Prostate gland (tissue), 2 donors: ENCODE results near the gene ATF1. TPM values are rescaled to one million over a fixed set of nuclear protein-coding genes. Genes with fewer than 3 reads are reported as not detected.

Experiments
- DNase-seq: peaks from one replicate; pipeline ENCODE4 v3.0.0-alpha.2; 2019; ENCODE audit warnings: low spot score
- H3K27ac ChIP-seq, 2 donors: fragments of 200-600 bp; sonication (generic); 2 replicates each; pipeline ENCODE4 v1.5.1; 2017 to 2019
- H3K27me3 ChIP-seq: fragments of 200-600 bp; sonication (generic); replicated peaks from 2 replicates; pipeline ENCODE4 v1.5.1; 2019; ENCODE audit not compliant: insufficient read depth
- H3K36me3 ChIP-seq, 2 donors: fragments of 200-600 bp; sonication (generic); 1 replicate in 1 of 2; 2 replicates in 1 of 2; pipeline versions ENCODE4 v1.5.1 to v1.8.1; 2017 to 2019
- H3K4me1 ChIP-seq: fragments of 200-600 bp; sonication (generic); replicated peaks from 2 replicates; pipeline ENCODE4 v1.5.1; 2019
- H3K4me3 ChIP-seq, 2 donors: fragments of 200-600 bp; sonication (generic); 2 replicates each; pipeline ENCODE4 v1.5.1; 2017 to 2019
- H3K9me3 ChIP-seq: fragments of 200-600 bp; sonication (generic); 2 replicates; pipeline ENCODE4 v1.5.1; 2017
- CTCF ChIP-seq, 4 experiments: fragments of 200-600 bp in 2 of 4; fragments of 450-650 bp in 2 of 4; sonication (generic) in 2 of 4; IDR thresholded peaks; 1 replicate in 3 of 4; 2 replicates in 1 of 4; pipeline ENCODE4 v1.5.1; 2016 to 2019; ENCODE audit warnings: antibody characterized with exemption in 4 of 4, mild to moderate bottlenecking in 2 of 4, moderate library complexity in 2 of 4
- POLR2A ChIP-seq: fragments of 450-650 bp; IDR thresholded peaks from one replicate; pipeline ENCODE4 v1.6.1; 2016; ENCODE audit warnings: antibody characterized with exemption, mild to moderate bottlenecking
- POLR2AphosphoS5 ChIP-seq: sonication (generic); formaldehyde crosslinking; IDR thresholded peaks from one replicate; pipeline ENCODE4 v1.6.1; 2017; ENCODE audit warnings: antibody characterized with exemption
- WGBS: methylation state at CpG from one replicate; pipeline ENCODE4 v1.1.5; 2018; 5-methylcytosine and 5-hydroxymethylcytosine counted together
- intact Hi-C: fragments of 100-400 bp; cut with DNase I; formaldehyde crosslinking; loops from one replicate; pipeline ENCODE4 v1.14.2; 2022
- total RNA-seq, 2 donors: library from RNA; depleted of rRNA; stranded (reverse); fragments of >200 nt; gene quantifications; one replicate each; pipeline ENCODE4 v1.1.0, GENCODE V29; 2016

Gene ATF1
- total RNA-seq, 2 donors from 2014 or later: 20.2 to 27.4 TPM

- no peak overlapping the region for H3K4me3 ChIP-seq
- intact Hi-C loops: no loop called here
- H3K27ac ChIP-seq: no peak overlapping the region
- WGBS: 98% methylated on average over 2 of the region's 2 CpGs
- no peak for DNase-seq
- no peaks in the 10 kb centered on the region for H3K27me3 ChIP-seq
- no peaks in the 10 kb centered on the region for H3K9me3 ChIP-seq
- no peaks in the 10 kb centered on the region for H3K36me3 ChIP-seq
- TF ChIP-seq POLR2A: no peak
- TF ChIP-seq CTCF (IDR thresholded peaks at IDR 0.05): no peak
- no peak for TF ChIP-seq POLR2AphosphoS5
- H3K4me1 ChIP-seq: no peaks in the 10 kb centered on the region
Measured at GRCh38 chr12:50775251-50775650, 11.3 kb downstream of the ATF1 start.

GRCh38 chr12:50776749-50777728 is 13.1 kb downstream of the ATF1 start:
- TF ChIP-seq POLR2A: no peak
- no peak for TF ChIP-seq CTCF (IDR thresholded peaks at IDR 0.05)
- no peak for TF ChIP-seq POLR2AphosphoS5
- Histone ChIP-seq H3K4me3 (no peak overlapping the region), H3K4me1 (no peaks in the 10 kb centered on the region), H3K27ac (no peak overlapping the region), H3K27me3 (no peaks in the 10 kb centered on the region), H3K9me3 (no peaks in the 10 kb centered on the region), H3K36me3 (no peaks in the 10 kb centered on the region)
- intact Hi-C loops: no loop called here
- WGBS: 85% methylated on average over 9 of the region's 9 CpGs
- no peak for DNase-seq

GRCh38 chr12:50778663-50779590 is 15.0 kb downstream of the ATF1 start:
- Histone ChIP-seq H3K4me3 (no peak overlapping the region), H3K4me1 (no peaks in the 10 kb centered on the region), H3K27me3 (no peaks in the 10 kb centered on the region), H3K36me3 (no peaks in the 10 kb centered on the region), H3K27ac (no peak overlapping the region), H3K9me3 (no peaks in the 10 kb centered on the region)
- no peak for DNase-seq
- WGBS: 89% methylated on average over 8 of the region's 8 CpGs
- TF ChIP-seq POLR2A: no peak
- TF ChIP-seq POLR2AphosphoS5: no peak
- no peak for TF ChIP-seq CTCF (IDR thresholded peaks at IDR 0.05)
- intact Hi-C loops: no loop called here

GRCh38 chr12:50780013-50780412 is 16.1 kb downstream of the ATF1 start:
- H3K4me1 ChIP-seq: no peaks in the 10 kb centered on the region
- intact Hi-C loops: no loop called here
- no peak for DNase-seq
- H3K9me3 ChIP-seq: no peaks in the 10 kb centered on the region
- no peak overlapping the region for H3K4me3 ChIP-seq
- no peak overlapping the region for H3K27ac ChIP-seq
- H3K36me3 ChIP-seq: no peaks in the 10 kb centered on the region
- WGBS: 95% methylated on average over 4 of the region's 4 CpGs
- TF ChIP-seq POLR2A: no peak
- no peak for TF ChIP-seq CTCF (IDR thresholded peaks at IDR 0.05)
- no peak for TF ChIP-seq POLR2AphosphoS5
- no peaks in the 10 kb centered on the region for H3K27me3 ChIP-seq
